Activated CD4-positive, alpha-beta memory T cell treated with anti-CD3 and anti-CD28 coated beads, Interleukin-2, amount 10 ng/mL, durations not matched to agents 7 days and 5 days (primary cell): ENCODE results near the gene MPHOSPH9. TPM values are rescaled to one million over a fixed set of nuclear protein-coding genes. Genes with fewer than 3 reads are reported as not detected.
"Not testable (repeated sequence)": the region's sequence is repeated elsewhere in the genome, so short reads cannot be mapped to it uniquely, and the experiment has no call there.

ENCODE experiments used
- CTCF ChIA-PET: fragments of 350-600 bp; sonication (Branson Sonifier 250); formaldehyde crosslinking; loops from one replicate; lab custom pipeline; 2021; ENCODE audit warnings: antibody characterized with exemption, inconsistent platforms; lab: Charles Lee
- POLR2A ChIA-PET: fragments of 350-600 bp; sonication (Branson Sonifier 250); formaldehyde crosslinking; loops from one replicate; lab custom pipeline; 2021; ENCODE audit warnings: antibody characterized with exemption; lab: Charles Lee
- DNase-seq: peaks from one replicate; pipeline ENCODE4 v3.0.0-alpha.2; 2020
- H3K27ac Mint-ChIP-seq: one replicate; pipeline ENCODE4 v1.8.0; 2021; ENCODE audit warnings: mild to moderate bottlenecking, mixed read lengths
- H3K27me3 Mint-ChIP-seq: one replicate; pipeline ENCODE4 v1.8.0; 2021; ENCODE audit warnings: mixed read lengths
- H3K36me3 Mint-ChIP-seq: one replicate; pipeline ENCODE4 v1.8.0; 2021; ENCODE audit warnings: low read depth, mixed read lengths
- H3K4me1 Mint-ChIP-seq: one replicate; pipeline ENCODE4 v1.8.0; 2021; ENCODE audit warnings: mixed read lengths
- H3K4me3 Mint-ChIP-seq: one replicate; pipeline ENCODE4 v1.8.0; 2021; ENCODE audit warnings: mild to moderate bottlenecking, mixed read lengths
- H3K9me3 Mint-ChIP-seq: one replicate; pipeline ENCODE4 v1.8.0; 2021; ENCODE audit warnings: mixed read lengths
- total RNA-seq, 2 experiments: library from RNA; stranded (reverse); gene quantifications; one replicate each; pipeline ENCODE4 v1.2.3, GENCODE V29; 2021

The MPHOSPH9 gene
- total RNA-seq, 2 experiments from 2014 or later, result 113 to 116 TPM

DNA sequence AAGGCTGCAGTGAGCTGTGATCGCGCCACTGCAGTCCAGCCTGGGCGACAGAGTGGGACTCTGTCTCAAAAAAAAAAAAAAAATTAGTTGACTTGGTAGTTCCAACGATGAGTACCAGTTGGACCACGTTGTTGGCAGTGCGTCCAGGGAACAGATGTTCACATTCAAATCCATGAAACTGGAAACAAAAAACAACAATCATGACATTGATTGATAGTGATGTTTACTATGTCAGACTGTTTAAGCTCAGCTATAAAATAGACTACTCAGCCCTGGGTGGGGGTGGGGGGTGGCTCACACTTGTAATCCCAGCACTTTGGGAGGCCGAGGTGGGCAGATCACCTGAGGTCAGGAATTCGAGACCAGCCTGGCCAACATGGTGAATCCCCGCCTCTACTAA is 19.4 kb upstream of the MPHOSPH9 start:
- Mint-ChIP-seq H3K36me3 (peaks cover 69% of the 10 kb centered on the region), H3K4me1 (peaks cover 15% of the 10 kb centered on the region)
- H3K27me3 Mint-ChIP-seq, DNase-seq, H3K9me3 Mint-ChIP-seq, H3K4me3 Mint-ChIP-seq, H3K27ac Mint-ChIP-seq: not testable (repeated sequence)
- POLR2A ChIA-PET, result interaction anchor here (1.4 kb wide), 1 partner anchor 17 kb away, joined by 3 read pairs; no protein-coding TSS in a partner anchor
- CTCF ChIA-PET, result interaction anchor here (1.0 kb wide), 1 partner anchor 12 kb away, joined by 3 read pairs; no protein-coding TSS in a partner anchor

DNA sequence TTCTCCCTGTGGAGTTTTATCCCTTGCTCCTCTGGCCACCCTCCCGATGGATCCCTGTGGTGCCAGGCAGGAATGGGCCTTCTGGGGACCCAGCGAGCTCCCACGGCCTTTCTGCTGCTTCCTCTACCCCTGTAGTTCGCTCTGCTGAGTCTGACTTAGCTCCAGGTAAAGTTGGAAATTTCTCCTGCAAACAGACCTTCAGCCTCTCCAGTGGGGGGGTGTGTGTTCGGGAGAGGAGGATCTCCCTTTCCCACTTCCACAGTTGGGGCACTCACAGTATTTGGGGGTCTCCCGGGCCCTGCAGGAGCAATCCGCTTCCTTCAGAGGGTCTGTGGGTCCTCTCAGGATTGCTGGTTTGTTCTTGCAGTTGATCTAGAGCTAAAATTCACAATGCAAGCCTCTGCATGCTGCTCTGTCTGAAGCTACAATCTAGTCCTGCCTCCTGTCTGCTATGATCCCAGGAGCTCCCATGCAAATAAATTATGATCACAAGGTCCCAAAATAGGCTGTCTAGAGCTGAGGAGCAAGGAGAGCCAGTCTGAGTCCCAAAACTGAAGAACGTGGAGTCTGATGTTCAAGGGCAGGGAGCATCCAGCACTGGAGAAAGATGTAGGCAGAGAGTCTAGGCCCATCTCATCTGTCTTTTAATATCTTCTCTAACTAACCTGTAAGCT is 18.6 kb upstream of the MPHOSPH9 start:
- peaks cover 18% of the 10 kb centered on the region for H3K4me1 Mint-ChIP-seq
- DNase-seq, result no peak
- no peaks in the 10 kb centered on the region for H3K27me3 Mint-ChIP-seq
- H3K4me3 Mint-ChIP-seq, result no peak overlapping the region
- peaks cover 69% of the 10 kb centered on the region for H3K36me3 Mint-ChIP-seq
- H3K9me3 Mint-ChIP-seq, result peaks cover 11% of the 10 kb centered on the region
- POLR2A ChIA-PET, result interaction anchor here (1.4 to 2.6 kb wide), 2 partner anchors 18 kb away, joined by 3 to 11 read pairs; partner anchors contain the start of genes MPHOSPH9 and MTRFR
- H3K27ac Mint-ChIP-seq, result no peak overlapping the region
- CTCF ChIA-PET, result interaction anchor here (0.7 kb wide), 1 partner anchor 27 kb away, joined by 6 read pairs; no protein-coding TSS in a partner anchor

DNA sequence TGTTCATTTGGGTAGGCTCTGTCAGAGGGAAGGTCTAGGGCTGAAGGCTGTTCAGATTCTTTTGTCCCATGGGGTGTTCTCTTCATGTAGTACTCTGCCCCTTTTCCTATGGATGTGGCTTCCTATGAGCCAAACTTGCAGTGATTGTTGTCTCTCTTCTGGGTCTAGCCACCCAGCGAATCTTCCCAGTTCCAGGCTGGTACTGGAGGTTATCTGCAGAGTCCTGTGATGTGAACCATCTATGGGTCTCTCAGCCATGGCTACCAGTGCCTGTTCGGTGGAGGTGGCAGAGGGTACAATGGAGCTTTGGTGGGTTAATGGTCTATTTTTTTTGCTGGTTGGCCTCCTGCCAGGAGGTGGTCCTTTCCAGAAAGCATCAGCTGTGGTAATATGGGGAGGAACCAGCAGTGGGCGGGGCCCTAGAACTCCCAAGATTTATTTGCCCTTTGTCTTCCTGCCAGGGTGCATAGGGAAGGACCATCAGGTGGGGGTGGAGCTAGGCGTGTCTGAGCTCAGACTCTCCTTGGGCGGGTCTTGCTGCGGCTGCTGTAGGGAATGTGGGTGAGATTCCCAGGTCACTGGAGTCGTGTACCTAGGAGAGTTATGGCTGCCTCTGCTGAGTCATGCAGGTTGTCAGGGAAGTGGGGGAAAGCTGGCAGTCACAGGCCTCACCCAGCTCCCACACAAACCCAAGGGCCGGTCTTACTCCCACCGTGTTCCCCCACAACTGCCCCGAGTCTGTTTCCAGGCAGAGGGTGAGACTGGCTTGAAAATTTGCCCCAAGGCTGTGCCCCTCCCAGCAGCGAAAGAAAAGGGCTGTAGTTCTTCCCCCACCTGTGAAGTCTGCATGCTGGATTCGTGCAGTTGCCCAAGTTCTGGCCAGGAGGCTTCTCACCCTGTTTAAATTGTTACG is 17.8 kb upstream of the MPHOSPH9 start:
- Mint-ChIP-seq H3K4me3 (no peak overlapping the region), H3K4me1 (peaks cover 19% of the 10 kb centered on the region), H3K27ac (no peak overlapping the region), H3K36me3 (peaks cover 69% of the 10 kb centered on the region), H3K27me3 (no peaks in the 10 kb centered on the region), H3K9me3 (peaks cover 11% of the 10 kb centered on the region)
- POLR2A ChIA-PET, result interaction anchor here (2.6 kb wide), 1 partner anchor 18 kb away, joined by 11 read pairs; the partner anchor contains the start of genes MPHOSPH9 and MTRFR
- no peak for DNase-seq
- CTCF ChIA-PET, result interaction anchor here (0.7 to 4.1 kb wide), 2 partner anchors 13 to 28 kb away, joined by 6 to 29 read pairs; no protein-coding TSS in a partner anchor

DNA sequence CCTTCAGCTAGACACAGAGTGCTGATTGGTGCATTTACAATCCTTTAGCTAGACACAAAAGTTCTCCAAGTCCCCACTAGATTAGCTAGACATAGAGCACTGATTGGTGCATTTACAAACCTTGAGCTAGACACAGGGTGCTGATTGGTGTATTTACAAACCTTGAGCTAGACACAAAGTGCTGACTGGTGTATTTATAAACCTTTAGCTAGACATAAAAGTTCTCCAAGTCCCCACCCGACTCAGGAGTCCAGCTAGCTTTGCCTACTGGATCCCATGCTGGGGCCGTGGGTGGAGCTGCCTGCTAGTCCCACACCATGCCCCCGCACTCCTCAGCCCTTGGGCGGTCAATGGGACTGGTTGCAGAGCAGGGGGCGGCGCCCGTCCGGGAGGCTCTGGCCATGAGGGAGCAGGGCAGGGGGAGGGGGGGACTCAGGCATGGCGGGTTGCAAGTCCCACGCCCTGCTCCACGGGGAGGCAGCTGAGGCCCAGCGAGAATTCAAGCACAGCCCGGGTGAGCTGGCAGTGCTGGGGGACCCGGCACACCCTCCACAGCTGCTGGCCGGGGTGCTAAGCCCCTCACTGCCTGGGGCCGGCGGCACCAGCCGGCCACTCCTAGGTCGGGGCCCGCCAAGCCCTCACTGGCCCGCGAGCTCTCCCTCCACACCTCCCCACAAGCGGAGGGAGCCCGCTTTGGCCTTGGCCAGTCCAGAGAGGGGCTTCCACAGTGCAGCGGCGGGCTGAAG is 16.2 kb upstream of the MPHOSPH9 start:
- ChIA-PET POLR2A (interaction anchor here (1.0 to 2.6 kb wide), 4 partner anchors 7 to 16 kb away, joined by 3 to 16 read pairs (median 7); partner anchors contain the start of genes MPHOSPH9 and MTRFR), CTCF (interaction anchor here (0.7 to 4.1 kb wide), 4 partner anchors 11 to 335 kb away, joined by 3 to 29 read pairs (median 3); partner anchors contain the start of gene TMED2)
- not testable (repeated sequence) for DNase-seq, H3K27ac Mint-ChIP-seq, H3K27me3 Mint-ChIP-seq, H3K4me3 Mint-ChIP-seq
- Mint-ChIP-seq H3K9me3 (peaks cover 13% of the 10 kb centered on the region), H3K36me3 (peaks cover 65% of the 10 kb centered on the region), H3K4me1 (peaks cover 25% of the 10 kb centered on the region)

DNA sequence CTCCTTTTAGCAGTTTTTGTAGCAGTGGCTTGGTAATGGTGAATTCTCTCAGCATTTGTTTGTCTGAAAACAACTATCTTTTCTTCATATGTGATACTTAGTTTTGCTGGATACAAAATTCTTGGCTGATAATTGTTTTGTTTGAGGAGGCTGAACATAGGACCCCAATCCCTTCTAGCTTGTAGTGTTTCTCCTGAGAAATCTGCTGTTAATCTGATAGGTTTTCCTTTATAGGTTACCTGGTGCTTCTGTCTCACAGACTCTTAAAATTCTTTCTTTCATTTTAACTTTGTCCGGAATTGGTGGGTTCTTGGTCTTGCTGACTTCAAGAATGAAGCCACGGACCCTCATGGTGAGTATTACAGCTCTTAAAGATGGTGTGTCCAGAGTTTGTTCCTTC is 15.2 kb upstream of the MPHOSPH9 start:
- POLR2A ChIA-PET, result interaction anchor here (1.1 to 2.3 kb wide), 2 partner anchors 9 to 15 kb away, joined by 3 to 16 read pairs; partner anchors contain the start of genes MPHOSPH9 and MTRFR
- not testable (repeated sequence) for DNase-seq, H3K27ac Mint-ChIP-seq, H3K4me3 Mint-ChIP-seq, H3K27me3 Mint-ChIP-seq
- H3K36me3 Mint-ChIP-seq, result peaks cover 58% of the 10 kb centered on the region
- peaks cover 28% of the 10 kb centered on the region for H3K4me1 Mint-ChIP-seq
- CTCF ChIA-PET, result interaction anchor here (0.9 to 4.1 kb wide), 2 partner anchors 10 to 19 kb away, joined by 3 to 29 read pairs; no protein-coding TSS in a partner anchor
- peaks cover 13% of the 10 kb centered on the region for H3K9me3 Mint-ChIP-seq

DNA sequence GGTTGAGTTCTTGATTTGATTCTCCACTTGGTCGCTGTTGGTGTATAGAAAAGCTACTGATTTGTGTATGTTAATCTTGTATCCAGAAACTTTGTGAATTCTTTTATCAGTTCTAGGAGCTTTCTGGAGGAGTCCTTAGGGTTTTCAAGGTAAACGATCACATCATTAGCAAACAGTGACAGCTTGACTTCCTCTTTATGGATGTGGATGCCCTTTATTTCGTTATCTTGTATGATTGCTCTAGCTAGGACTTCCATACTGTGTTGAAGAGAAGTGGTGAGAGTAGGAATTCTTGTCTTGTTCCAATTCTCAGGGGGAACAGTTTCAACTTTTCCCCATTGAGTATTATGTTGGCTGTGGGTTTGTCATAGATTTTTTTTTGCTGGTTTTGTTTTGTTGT is 12.7 kb upstream of the MPHOSPH9 start:
- DNase-seq, result no peak
- no peak overlapping the region for H3K4me3 Mint-ChIP-seq
- peaks cover 37% of the 10 kb centered on the region for H3K4me1 Mint-ChIP-seq
- H3K36me3 Mint-ChIP-seq, result peaks cover 66% of the 10 kb centered on the region
- ChIA-PET CTCF (interaction anchor here (0.6 kb wide), 1 partner anchor 1404 kb away, joined by 3 read pairs; no protein-coding TSS in a partner anchor), POLR2A (interaction anchor here (1.0 kb wide), 1 partner anchor 12 kb away, joined by 8 read pairs; the partner anchor contains the start of genes MPHOSPH9 and MTRFR)
- H3K27ac Mint-ChIP-seq, result no peak overlapping the region
- no peaks in the 10 kb centered on the region for H3K27me3 Mint-ChIP-seq
- peaks cover 13% of the 10 kb centered on the region for H3K9me3 Mint-ChIP-seq

DNA sequence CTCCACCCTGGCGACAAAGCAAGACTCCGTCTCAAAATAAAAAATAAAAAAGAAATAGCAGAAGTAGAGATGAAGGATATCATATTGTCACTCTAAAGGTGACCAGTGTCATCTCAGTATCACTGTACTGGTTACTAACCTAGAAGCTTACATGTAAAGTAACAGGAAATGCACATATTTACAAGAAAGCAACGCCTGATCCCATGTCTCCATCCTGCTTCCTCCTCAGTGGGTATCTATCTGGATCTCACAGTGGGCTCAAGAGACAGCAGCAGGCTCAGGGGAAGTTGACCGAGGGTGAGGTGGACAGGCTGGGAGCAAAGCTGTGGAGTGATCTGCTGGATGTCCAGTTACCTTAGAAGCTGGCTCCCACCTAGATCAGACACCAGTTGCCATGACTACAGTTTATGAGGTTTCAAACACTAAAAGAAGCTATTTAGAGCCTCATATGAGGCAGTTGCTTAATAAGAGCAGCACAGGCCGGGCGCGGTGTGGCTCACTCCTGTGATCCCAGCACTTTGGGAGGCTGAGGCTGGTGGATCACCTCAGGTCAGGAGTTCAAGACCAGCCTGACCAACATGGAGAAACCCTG is 10.8 kb upstream of the MPHOSPH9 start:
- peaks cover 13% of the 10 kb centered on the region for H3K9me3 Mint-ChIP-seq
- H3K4me1 Mint-ChIP-seq, result peaks cover 30% of the 10 kb centered on the region
- ChIA-PET POLR2A (interaction anchor here (4.9 kb wide), 1 partner anchor 11 kb away, joined by 37 read pairs; the partner anchor contains the start of genes MPHOSPH9 and MTRFR), CTCF (interaction anchor here (0.7 kb wide), 1 partner anchor 19 kb away, joined by 3 read pairs; no protein-coding TSS in a partner anchor)
- no peak overlapping the region for H3K4me3 Mint-ChIP-seq
- H3K27me3 Mint-ChIP-seq, result no peaks in the 10 kb centered on the region
- H3K27ac Mint-ChIP-seq, result no peak overlapping the region
- peaks cover 58% of the 10 kb centered on the region for H3K36me3 Mint-ChIP-seq
- DNase-seq, result no peak

DNA sequence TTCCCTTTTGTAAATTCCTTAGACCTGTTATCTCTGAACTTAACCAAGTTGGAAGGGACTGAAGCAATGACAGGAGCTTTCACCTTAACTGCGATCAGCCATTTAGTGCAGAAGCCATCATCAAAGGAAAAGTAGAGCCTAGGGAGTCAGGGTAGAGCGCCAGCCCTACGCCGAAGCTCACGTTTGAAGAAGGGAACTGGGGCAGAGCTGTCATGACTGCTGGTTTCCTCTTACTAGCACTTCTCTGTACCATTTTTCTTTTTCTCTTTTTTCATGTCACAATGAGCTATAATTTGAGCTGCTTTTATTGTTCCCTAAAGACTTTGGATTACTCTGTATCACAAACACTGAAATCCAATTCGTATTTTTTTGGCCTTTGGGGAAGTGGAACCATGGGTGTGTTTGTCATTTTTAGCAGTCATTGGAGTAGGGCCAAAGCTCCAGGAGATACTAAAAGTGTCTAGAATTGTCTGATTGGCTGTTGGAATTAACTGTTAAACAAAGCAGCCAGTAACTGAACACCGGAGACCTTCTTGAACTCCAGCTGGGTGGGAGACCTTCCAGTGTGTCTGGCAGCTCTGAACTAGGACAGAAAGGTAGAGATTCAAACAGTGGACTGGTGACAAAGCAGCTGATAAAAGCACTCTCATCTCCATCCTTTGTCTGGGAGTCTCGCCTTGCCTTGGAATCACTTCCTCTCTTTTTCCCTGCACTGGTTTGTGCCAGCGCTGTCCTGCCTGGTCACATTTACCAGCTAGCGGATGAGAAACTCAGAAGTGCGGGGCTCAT is 9.4 kb upstream of the MPHOSPH9 start:
- Mint-ChIP-seq H3K9me3 (peaks cover 6% of the 10 kb centered on the region), H3K4me1 (peaks cover 41% of the 10 kb centered on the region), H3K36me3 (peaks cover 48% of the 10 kb centered on the region), H3K27me3 (no peaks in the 10 kb centered on the region), H3K4me3 (no peak overlapping the region), H3K27ac (no peak overlapping the region)
- POLR2A ChIA-PET, result interaction anchor here (0.6 to 4.9 kb wide), 3 partner anchors 10 to 414 kb away, joined by 3 to 37 read pairs (median 3); partner anchors contain the start of genes MPHOSPH9, MTRFR and OGFOD2
- CTCF ChIA-PET, result interaction anchor here (1.0 to 1.9 kb wide), 4 partner anchors 10 to 167 kb away, joined by 3 to 6 read pairs (median 5); partner anchors contain the start of genes MPHOSPH9 and MTRFR
- no peak for DNase-seq

DNA sequence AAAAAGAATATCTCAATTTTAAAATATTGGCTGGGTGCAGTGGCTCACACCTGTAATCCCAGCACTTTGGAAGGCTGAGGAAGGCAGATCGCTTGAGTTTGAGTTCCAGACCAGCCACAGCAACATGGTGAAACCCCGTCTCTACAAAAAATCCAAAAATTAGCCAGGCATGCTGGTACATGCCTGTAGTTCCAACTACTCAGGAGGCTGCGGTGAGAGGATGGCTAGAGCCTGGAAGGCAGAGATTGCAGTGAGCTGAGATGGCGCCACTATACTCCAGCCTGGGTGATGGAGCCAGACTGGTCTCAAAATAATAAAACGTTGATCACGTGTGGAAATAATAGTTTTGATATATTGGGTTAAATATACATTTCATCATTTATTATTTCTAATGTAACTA is 6.0 kb upstream of the MPHOSPH9 start:
- Mint-ChIP-seq H3K9me3 (no peaks in the 10 kb centered on the region), H3K4me1 (peaks cover 56% of the 10 kb centered on the region), H3K4me3 (no peak overlapping the region), H3K27me3 (no peaks in the 10 kb centered on the region), H3K36me3 (peaks cover 44% of the 10 kb centered on the region), H3K27ac (no peak overlapping the region)
- POLR2A ChIA-PET, result interaction anchor here (0.9 to 2.9 kb wide), 10 partner anchors 11 to 264 kb away, joined by 3 to 12 read pairs (median 4); partner anchors contain the start of gene OGFOD2
- DNase-seq, result no peak
- CTCF ChIA-PET, result interaction anchor here (1.0 to 5.5 kb wide), 16 partner anchors 10 to 365 kb away, joined by 3 to 92 read pairs (median 6); partner anchors contain the start of genes ABCB9 and OGFOD2

DNA sequence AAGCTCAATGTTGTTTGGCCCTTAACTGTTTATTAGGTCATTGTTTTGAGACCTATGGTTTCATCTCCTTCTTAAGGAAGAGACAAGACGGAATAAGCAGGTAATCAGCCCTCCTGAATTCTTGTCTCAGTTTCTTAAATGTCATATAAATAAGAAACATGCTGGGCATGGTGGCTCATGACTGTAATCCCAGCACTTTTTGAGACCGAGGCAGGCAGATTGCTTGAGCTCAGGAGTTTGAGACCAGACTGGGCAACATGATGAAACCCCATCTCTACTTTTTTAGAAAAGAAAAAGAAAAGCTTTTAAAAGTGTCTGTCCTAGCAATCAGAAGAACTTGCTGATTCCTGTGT is 5.4 kb upstream of the MPHOSPH9 start:
- peaks cover 58% of the 10 kb centered on the region for H3K4me1 Mint-ChIP-seq
- POLR2A ChIA-PET, result interaction anchor here (0.7 to 2.9 kb wide), 16 partner anchors 10 to 364 kb away, joined by 3 to 12 read pairs (median 4); partner anchors contain the start of genes DDX55 and OGFOD2

More for the DNA sequence above, 5.4 kb upstream of the MPHOSPH9 start:
- H3K36me3 Mint-ChIP-seq, result peaks cover 47% of the 10 kb centered on the region
- no peak for DNase-seq
- H3K27ac Mint-ChIP-seq, result peak overlapping the region; percentile 73
- no peak overlapping the region for H3K4me3 Mint-ChIP-seq
- no peaks in the 10 kb centered on the region for H3K9me3 Mint-ChIP-seq
- H3K27me3 Mint-ChIP-seq, result no peaks in the 10 kb centered on the region
- CTCF ChIA-PET, result interaction anchor here (0.7 to 5.5 kb wide), 38 partner anchors 8 to 446 kb away, joined by 3 to 92 read pairs (median 5); partner anchors contain the start of genes ABCB9, DDX55, OGFOD2 and PITPNM2
